T-cell (primary cell): ENCODE data around the gene PRKAR1B. TPM values are rescaled to one million over a fixed set of nuclear protein-coding genes. Genes with fewer than 3 reads are reported as not detected.

Experiments
- ATAC-seq, 4 experiments: fragments of 200-7000 bp in 3 of 4; fragments of 150-1000 bp in 1 of 4; cut with Tn5 transposase; replicated peaks in 1 of 4; 1 replicate in 3 of 4; 2 replicates in 1 of 4; pipeline ENCODE4 v1.10.0; 2021; ENCODE audit warnings: moderate library complexity in 3 of 4, mild to moderate bottlenecking in 2 of 4, moderate number of reproducible peaks in 1 of 4
- CTCF ChIA-PET, 2 donors: fragments of 300-600 bp; sonication (Branson Sonifier 250); formaldehyde crosslinking; loops; one replicate each; lab custom pipeline; 2022; ENCODE audit warnings: antibody characterized with exemption in 2 of 2; lab: Charles Lee
- POLR2A ChIA-PET, 2 donors: fragments of 300-600 bp; sonication (Branson Sonifier 250); formaldehyde crosslinking; loops; one replicate each; lab custom pipeline; 2022; ENCODE audit warnings: antibody characterized with exemption in 2 of 2; lab: Charles Lee
- DNase-seq, 35 experiments: peaks; one replicate each; pipeline versions ENCODE4 v3.0.0 to v3.0.0-alpha.2; 2013 to 2023
- H3K27ac ChIP-seq: one replicate; pipeline ENCODE4 v1.5.1; 2013; ENCODE audit warnings: low read length
- H3K27me3 ChIP-seq, 2 experiments: replicated peaks in 1 of 2; 1 replicate in 1 of 2; 2 replicates in 1 of 2; pipeline versions ENCODE4 v1.6.1 to v1.7.0; 2013; ENCODE audit warnings: low read length in 1 of 2, mixed read lengths in 1 of 2; ENCODE audit not compliant: control insufficient read depth in 2 of 2, insufficient read depth in 2 of 2; ENCODE audit errors: extremely low read depth in 1 of 2
- H3K36me3 ChIP-seq, 2 donors: 1 replicate in 1 of 2; 2 replicates in 1 of 2; pipeline versions ENCODE4 v1.6.1 to v1.7.0; 2013; ENCODE audit warnings: low read length in 1 of 2; ENCODE audit not compliant: control insufficient read depth in 2 of 2, insufficient read depth in 1 of 2; ENCODE audit errors: extremely low read depth in 1 of 2
- H3K4me1 ChIP-seq, 2 experiments: 1 replicate in 1 of 2; 2 replicates in 1 of 2; pipeline versions ENCODE4 v1.6.1 to v1.7.0; 2013; ENCODE audit warnings: low read length in 2 of 2, mixed read lengths in 1 of 2; ENCODE audit not compliant: insufficient read depth in 2 of 2, control insufficient read depth in 1 of 2; ENCODE audit errors: extremely low read depth in 1 of 2
- H3K4me3 ChIP-seq, 2 donors: 1 replicate in 1 of 2; 2 replicates in 1 of 2; pipeline versions ENCODE4 v1.5.1 to v1.7.0; 2013; ENCODE audit warnings: mild to moderate bottlenecking in 2 of 2, low read length in 1 of 2, moderate library complexity in 1 of 2; ENCODE audit not compliant: control insufficient read depth in 1 of 2; ENCODE audit errors: extremely low read depth in 1 of 2
- H3K9me3 ChIP-seq: 2 replicates; pipeline ENCODE4 v1.7.0; 2013
- H3K27ac Mint-ChIP-seq, 2 donors: one replicate each; pipeline ENCODE4 v1.8.0; 2020 to 2021; ENCODE audit warnings: mild to moderate bottlenecking in 2 of 2, mixed read lengths in 2 of 2
- H3K27me3 Mint-ChIP-seq, 2 donors: one replicate each; pipeline ENCODE4 v1.8.0; 2021 to 2022; ENCODE audit warnings: mixed read lengths in 2 of 2
- H3K36me3 Mint-ChIP-seq: one replicate; pipeline ENCODE4 v1.8.0; 2021; ENCODE audit warnings: mixed read lengths
- H3K4me1 Mint-ChIP-seq, 3 donors: one replicate each; pipeline ENCODE4 v1.8.0; 2020 to 2022; ENCODE audit warnings: mixed read lengths in 3 of 3, mild to moderate bottlenecking in 1 of 3
- H3K4me3 Mint-ChIP-seq, 3 donors: one replicate each; pipeline ENCODE4 v1.8.0; 2020 to 2022; ENCODE audit warnings: mild to moderate bottlenecking in 3 of 3, mixed read lengths in 3 of 3, moderate library complexity in 3 of 3
- H3K9me3 Mint-ChIP-seq, 3 donors: one replicate each; pipeline ENCODE4 v1.8.0; 2020 to 2022; ENCODE audit warnings: mixed read lengths in 3 of 3
- WGBS: methylation state at CpG from one replicate; pipeline ENCODE4 v1.1.5; 2013; ENCODE audit warnings: missing lambda C conversion rate; ENCODE audit not compliant: insufficient coverage; 5-methylcytosine and 5-hydroxymethylcytosine counted together
- total RNA-seq, 35 experiments: library from RNA in 6 of 35; stranded (reverse) in 6 of 35; fragments of 120-200 nt in 1 of 35; gene quantifications; one replicate each; pipeline versions ENCODE4 v1.2.1 to v1.2.4 and lab custom pipeline; 2013 to 2026

The PRKAR1B gene
- total RNA-seq, 5 donors from 2014 or later (not counting 1 experiment from before 2014, with no cell fraction given), result 20.7 to 35.4 (median 24.4) TPM

GRCh38 chr7:502296-502695 is 224.8 kb downstream of the PRKAR1B start:
- Mint-ChIP-seq H3K27me3 (peaks cover 0 to 1% of the 10 kb centered on the region in 2 donors), H3K27ac (no peak overlapping the region), H3K4me3 (no peak overlapping the region), H3K36me3 (no peaks in the 10 kb centered on the region), H3K9me3 (no peaks in the 10 kb centered on the region), H3K4me1 (peaks cover 4 to 7% (median 7%) of the 10 kb centered on the region in 3 donors)
- ATAC-seq (no peak), DNase-seq (no peak)
- Histone ChIP-seq H3K4me3 (no peak overlapping the region), H3K4me1 (peaks cover 0 to 3% of the 10 kb centered on the region in 2 experiments), H3K27me3 (peaks cover 0 to 5% of the 10 kb centered on the region in 2 experiments), H3K9me3 (no peaks in the 10 kb centered on the region), H3K27ac (no peak overlapping the region), H3K36me3 (peaks cover 0 to 7% of the 10 kb centered on the region in 2 donors)
- 90% methylated on average over 11 of the region's 13 CpGs for WGBS
- ChIA-PET POLR2A (no interaction called here), CTCF (no interaction called here)

DNA sequence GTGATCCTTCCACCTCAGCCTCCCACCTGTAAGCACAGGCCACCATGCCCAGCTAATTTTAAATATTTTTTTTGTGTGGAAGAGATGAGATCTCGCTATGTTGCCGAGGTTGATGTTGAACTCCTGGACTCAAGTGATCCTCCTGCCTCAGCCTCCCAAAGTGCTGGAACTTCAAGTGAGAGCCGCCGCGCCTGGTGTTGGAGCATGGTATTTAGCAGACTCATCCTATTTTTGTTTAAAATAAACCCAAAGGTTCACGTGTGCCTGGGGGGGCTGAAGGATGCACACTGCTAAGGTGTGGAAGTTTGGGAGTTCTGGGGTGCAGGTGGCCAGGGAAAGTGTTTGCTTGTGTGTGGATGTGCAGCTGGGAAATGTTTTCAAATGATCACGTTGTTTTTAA is 225.6 kb downstream of the PRKAR1B start:
- Histone ChIP-seq H3K27me3 (peaks cover 0 to 5% of the 10 kb centered on the region in 2 experiments), H3K36me3 (peaks cover 0 to 7% of the 10 kb centered on the region in 2 donors), H3K4me1 (peaks cover 0 to 3% of the 10 kb centered on the region in 2 experiments), H3K9me3 (no peaks in the 10 kb centered on the region), H3K4me3 (no peak overlapping the region), H3K27ac (no peak overlapping the region)
- ChIA-PET CTCF (no interaction called here), POLR2A (interaction anchor here in 1 of 2 donors (0.5 kb wide), 1 partner anchor 100 kb away, joined by 8 read pairs; no protein-coding TSS in a partner anchor)
- no peak overlapping the region for H3K4me3 Mint-ChIP-seq
- DNase-seq, result no peak
- H3K27ac Mint-ChIP-seq, result no peak overlapping the region
- peaks cover 0 to 1% of the 10 kb centered on the region in 2 donors for H3K27me3 Mint-ChIP-seq
- ATAC-seq, result no peak
- WGBS, result 83% methylated on average over 1 of the region's 7 CpGs
- peaks cover 4 to 8% (median 7%) of the 10 kb centered on the region in 3 donors for H3K4me1 Mint-ChIP-seq
- H3K9me3 Mint-ChIP-seq, result no peaks in the 10 kb centered on the region
- no peaks in the 10 kb centered on the region for H3K36me3 Mint-ChIP-seq

DNA sequence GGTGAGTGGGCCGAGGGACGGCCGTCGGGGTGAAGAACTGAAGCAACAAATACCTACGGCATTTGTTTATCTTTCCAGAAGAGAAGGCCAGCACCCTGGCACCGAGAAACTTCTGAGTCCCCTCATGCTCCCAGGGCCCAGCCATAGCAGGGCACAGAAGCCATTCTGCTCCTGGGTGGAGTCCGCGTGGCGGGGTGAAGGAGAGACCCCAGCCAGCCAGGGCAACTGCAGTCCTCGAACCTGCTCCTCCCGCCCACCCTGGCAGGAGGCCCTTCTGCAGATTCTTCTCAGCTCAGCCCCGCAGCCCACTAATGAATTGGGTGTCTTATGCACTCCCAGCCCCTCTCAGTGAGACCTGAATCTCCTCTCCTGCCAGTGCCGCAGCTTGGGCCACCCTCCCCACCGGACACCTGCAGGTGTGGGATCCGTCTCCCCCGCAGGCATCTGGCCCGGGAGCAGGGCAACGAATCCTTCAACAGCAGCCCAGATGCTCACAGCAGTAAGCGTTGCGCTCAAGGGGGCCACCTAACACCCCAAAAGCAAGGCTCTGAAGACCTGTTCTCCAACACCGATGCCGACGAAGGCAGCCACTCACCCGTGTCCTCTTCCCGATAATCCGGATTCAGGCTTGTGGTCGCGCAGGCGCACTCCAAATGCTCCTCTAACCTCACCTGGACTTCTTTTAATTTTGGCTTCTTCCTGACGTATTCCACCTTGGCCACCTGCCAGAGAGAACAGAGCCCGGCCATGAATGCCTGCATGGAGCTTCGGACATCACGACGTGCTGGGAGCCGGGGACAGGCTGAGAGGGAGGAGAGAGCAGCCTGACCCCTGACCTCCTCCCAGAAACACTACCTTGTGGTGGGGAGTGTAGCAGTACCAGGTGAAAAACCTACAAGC is 226.3 kb downstream of the PRKAR1B start:
- H3K27me3 ChIP-seq, result peaks cover 0 to 7% of the 10 kb centered on the region in 2 experiments
- H3K4me1 ChIP-seq, result peaks cover 0 to 3% of the 10 kb centered on the region in 2 experiments
- H3K36me3 ChIP-seq, result peaks cover 0 to 7% of the 10 kb centered on the region in 2 donors
- Mint-ChIP-seq H3K27ac (no peak overlapping the region), H3K36me3 (no peaks in the 10 kb centered on the region), H3K4me3 (no peak overlapping the region), H3K27me3 (peaks cover 0 to 1% of the 10 kb centered on the region in 2 donors), H3K9me3 (no peaks in the 10 kb centered on the region), H3K4me1 (peaks cover 4 to 8% (median 7%) of the 10 kb centered on the region in 3 donors)
- H3K27ac ChIP-seq, result no peak overlapping the region
- 93% methylated on average over 26 of the region's 35 CpGs for WGBS
- DNase-seq, result no peak
- no peaks in the 10 kb centered on the region for H3K9me3 ChIP-seq
- ChIA-PET POLR2A (interaction anchor here in 1 of 2 donors (0.5 kb wide), 1 partner anchor 101 kb away, joined by 8 read pairs; no protein-coding TSS in a partner anchor), CTCF (no interaction called here)
- no peak for ATAC-seq
- no peak overlapping the region for H3K4me3 ChIP-seq

- Mint-ChIP-seq H3K27me3 (no peaks in the 10 kb centered on the region), H3K36me3 (no peaks in the 10 kb centered on the region), H3K4me1 (peaks cover 4 to 8% (median 7%) of the 10 kb centered on the region in 3 donors), H3K27ac (no peak overlapping the region), H3K9me3 (no peaks in the 10 kb centered on the region), H3K4me3 (no peak overlapping the region)
- CTCF ChIA-PET, result no interaction called here
- Histone ChIP-seq H3K4me1 (peaks cover 0 to 3% of the 10 kb centered on the region in 2 experiments), H3K27me3 (peaks cover 0 to 7% of the 10 kb centered on the region in 2 experiments), H3K27ac (no peak overlapping the region), H3K9me3 (no peaks in the 10 kb centered on the region), H3K4me3 (no peak overlapping the region), H3K36me3 (peaks cover 0 to 7% of the 10 kb centered on the region in 2 donors)
- DNase-seq (no peak), ATAC-seq (no peak)
- 91% methylated on average over 18 of the region's 20 CpGs for WGBS
- POLR2A ChIA-PET, result no interaction called here
Observed at GRCh38 chr7:499853-500485, 227.1 kb downstream of the PRKAR1B start.

Other genes with a start within 250 kb of the PRKAR1B start
- gene PDGFA, start 207.4 kb downstream of the PRKAR1B start, total RNA-seq, result under 1 TPM in 4 of 5 donors, not detected in 1; 0.58 to 0.85 (median 0.74) TPM
- gene DNAAF5, start 582 bp downstream of the PRKAR1B start, total RNA-seq, result 10 to 100 TPM; 12.8 to 21.4 (median 17.1) TPM
- gene SUN1, start 105.2 kb upstream of the PRKAR1B start, total RNA-seq, result 100 to 1,000 TPM in 3 of 5 donors, 10 to 100 TPM in 2; 90.8 to 299 (median 279) TPM
- 10 to 100 TPM; 52.2 to 76.4 (median 54.7) TPM for gene GET4, start 149.3 kb upstream of the PRKAR1B start, total RNA-seq
- gene ADAP1, start 227.4 kb upstream of the PRKAR1B start, total RNA-seq, result 10 to 100 TPM; 10.6 to 26.9 (median 23.5) TPM
- gene COX19, start 248.3 kb upstream of the PRKAR1B start, total RNA-seq, result 10 to 100 TPM; 38.0 to 50.9 (median 43.7) TPM